Fibroblast of skin of left biceps (primary cell): Measurements from ENCODE around the gene FGF3.

Experiments used
- DNase-seq, 2 experiments: peaks; one replicate each; pipeline ENCODE4 v3.0.0-alpha.2; 2013; ENCODE audit warnings: low read depth in 2 of 2

The FGF3 gene

DNA sequence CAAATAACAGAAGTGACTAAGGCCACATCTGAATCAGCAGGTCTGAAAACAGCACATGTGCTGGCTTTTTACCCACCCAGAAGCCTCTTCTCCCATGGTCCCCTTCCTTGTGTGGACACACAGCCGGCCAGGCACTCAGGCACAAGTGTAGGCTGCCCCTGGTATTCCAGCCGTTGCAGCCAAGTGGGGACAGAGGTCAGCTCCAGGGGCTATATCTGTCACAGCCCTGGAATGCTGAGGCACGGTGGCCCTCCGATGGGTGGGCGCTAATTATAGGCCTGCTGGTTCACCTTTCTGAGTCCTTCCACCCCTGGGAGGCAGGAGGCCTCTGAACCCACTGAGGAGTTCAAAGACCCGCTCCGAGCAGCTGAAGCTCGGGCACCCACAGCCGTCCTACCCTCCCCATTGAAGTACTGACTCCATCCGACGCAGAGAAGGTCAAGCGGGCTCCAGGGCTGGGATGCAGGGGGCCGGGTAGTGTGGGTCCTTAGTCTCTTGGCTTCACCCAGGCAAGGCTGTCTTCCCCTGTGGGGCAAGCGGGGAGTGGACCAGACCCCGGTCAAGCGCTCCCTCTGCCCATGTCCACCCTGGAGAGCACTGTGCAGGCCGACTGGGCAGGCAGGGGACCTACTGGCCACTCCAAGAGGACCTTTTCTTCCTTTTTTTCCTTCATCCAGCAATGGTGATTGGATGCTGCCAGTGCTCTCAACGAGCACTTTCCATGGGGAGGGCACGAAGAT, 14.3 kb downstream of the FGF3 start:
- no peak for DNase-seq

DNA sequence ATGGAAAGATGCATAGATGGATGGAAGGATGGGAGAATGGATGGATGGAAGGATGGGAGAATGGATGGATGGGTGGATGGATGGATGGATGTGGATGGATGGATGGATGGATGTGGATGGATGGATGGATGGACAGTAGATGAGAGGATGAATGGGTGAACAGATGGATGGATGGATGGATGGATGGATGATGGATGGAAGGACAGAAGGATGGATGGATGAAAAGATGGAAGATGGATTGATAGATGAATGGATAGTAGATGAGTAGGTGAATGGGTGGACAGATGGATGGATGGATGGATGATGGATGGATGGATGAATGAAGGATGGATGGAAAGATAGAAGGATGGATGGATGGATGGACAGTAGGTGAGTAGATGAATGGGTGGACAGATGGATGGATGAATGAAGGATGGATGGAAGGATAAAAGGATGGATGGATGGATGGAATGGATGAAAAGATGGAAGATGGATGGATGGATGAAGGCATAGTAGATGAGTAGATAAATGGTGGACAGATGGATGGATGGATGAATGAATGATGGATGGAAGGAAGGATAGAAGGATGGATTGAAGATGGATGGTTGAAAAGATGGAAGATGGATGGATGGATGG, 15.5 kb downstream of the FGF3 start:
- DNase-seq, result no peak

DNA sequence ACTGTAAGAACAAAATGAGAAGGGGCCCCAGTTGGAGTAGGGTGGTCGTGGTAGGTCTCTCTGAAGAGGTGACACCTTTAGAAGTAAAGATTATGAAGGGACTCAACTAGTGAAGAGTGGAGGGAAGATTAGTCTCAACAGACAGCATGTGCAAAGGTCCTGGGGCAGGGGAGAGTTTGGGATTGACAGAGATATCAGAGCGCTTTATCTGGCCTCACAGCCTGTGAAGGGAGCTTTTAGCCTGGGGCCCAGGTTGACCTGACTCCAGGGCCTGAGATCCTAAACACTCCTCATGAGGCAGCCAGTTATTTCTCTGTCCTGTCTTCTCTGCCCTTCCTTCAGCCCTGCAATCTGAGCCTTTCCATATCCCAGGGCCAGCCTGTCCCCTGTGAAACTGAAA, 16.2 kb downstream of the FGF3 start:
- no peak for DNase-seq

DNA sequence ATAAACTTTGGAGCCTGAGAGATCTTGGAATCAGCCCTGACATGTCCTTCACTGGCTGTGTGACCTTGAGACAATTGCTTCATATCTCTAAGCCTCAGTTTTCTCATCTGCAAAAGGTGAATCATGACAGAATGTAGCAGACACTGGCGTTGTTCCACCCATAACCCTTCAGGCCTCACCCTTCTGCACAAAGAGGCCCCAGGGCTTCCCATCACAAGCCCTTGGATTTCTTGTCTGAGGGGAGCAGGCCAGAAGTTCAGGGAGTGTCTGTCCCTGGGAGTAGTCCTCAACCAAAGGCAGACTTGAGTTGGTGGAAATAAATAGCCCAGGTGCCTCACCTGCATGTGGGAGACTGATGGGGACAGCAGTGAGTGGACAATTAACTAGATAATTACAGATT, 16.6 kb downstream of the FGF3 start:
- no peak for DNase-seq

GRCh38 chr11:69801513-69802335, 17.5 kb downstream of the FGF3 start:
- no peak for DNase-seq

DNA sequence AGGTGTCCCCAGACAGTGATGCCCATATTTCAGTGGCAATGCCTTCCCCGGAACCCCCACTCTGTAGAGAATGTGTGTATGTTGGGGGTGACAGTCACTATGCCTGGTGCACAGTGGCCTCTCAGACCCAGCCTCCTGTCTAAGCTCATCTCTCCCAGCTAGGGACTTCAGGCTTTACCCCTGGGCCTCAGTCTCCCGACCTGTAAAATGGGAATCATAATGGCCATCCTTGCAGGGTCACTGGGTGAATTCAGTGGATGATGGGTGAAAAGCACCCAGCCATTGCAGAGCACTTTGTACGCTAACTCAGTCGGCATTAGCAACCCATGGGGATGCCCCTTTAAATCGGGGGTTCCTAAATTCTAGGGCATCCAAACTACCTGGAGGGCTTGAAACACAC, 18.9 kb downstream of the FGF3 start:
- no peak for DNase-seq

DNA sequence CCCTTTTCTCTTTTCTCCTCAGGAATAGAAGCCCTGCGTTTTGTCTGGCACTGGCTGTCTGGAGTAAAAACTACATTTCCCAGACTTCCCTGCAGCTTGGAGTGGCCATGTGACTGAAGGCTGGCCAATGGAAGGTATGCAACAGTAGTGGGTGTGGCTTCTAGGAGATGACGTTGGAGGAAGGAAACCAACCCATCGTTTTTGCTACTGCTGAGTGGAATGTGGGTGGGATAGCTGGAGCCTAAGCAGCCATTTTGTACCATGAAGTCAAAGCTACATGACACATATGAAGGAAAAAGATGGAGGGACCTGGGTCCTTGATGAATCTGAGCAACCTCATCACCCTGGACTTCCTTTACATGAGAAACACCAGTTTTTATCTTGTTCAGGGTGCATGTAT, 19.6 kb downstream of the FGF3 start:
- no peak for DNase-seq

- DNase-seq, result no peak
Observed at GRCh38 chr11:69799097-69799496, 20.1 kb downstream of the FGF3 start.

DNA sequence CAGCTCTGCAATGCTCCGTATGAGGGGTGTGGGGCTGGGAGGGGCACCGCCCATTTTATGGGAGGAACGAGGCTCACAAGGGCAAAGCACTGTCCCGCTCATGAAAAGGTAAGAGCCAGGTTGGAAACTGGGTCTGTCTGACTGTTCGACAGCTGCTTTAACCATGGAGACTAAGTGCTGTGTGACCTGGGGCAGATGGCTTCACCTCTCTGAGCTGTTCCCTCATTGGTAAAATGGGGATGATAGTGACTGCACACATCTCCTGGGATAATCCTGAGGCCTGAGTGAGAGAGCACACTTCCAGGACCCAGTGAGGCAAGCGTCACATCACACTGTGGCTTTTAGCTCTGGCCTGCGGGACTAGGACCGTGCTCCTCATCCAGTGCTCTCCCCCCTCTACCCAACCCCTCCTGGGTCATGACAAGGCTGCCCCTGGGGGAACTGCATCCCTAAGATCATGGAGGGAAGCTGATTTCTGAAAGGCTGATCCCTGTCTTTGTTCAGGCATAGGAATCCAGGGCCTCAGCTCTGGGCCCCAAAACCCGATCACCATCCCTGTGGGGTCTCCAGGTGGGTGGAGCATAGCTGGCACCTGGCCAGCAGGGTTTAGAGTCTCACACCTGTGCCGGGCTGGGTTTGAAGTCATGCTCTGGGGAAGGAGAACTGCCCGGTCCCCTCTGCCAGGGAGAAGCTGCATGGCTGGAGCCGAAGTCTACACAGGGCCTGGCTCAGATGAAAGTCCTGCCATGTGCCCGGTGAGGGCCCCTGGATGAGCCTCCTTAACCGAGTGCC, 21.3 kb downstream of the FGF3 start:
- DNase-seq, result no peak

DNA sequence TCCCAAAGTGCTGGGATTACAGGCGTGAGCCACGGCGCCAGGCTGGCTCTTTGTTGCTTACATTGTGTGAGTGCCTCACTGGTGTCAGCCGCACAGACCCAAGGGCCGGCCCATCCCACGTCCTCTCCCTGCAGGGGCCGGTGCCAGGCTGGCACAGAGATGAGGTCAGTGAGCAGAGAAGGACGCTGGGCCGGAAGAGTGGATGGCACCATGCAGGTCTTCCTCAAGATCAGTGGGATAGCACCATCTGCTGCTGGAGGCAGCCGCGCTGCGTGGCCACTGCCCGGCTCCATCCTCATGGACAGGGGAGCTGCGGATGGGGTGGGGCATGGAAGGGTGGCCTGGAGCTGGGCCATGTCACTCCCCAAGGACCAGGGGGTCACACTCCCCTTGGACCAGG, 22.1 kb downstream of the FGF3 start:
- no peak for DNase-seq

DNA sequence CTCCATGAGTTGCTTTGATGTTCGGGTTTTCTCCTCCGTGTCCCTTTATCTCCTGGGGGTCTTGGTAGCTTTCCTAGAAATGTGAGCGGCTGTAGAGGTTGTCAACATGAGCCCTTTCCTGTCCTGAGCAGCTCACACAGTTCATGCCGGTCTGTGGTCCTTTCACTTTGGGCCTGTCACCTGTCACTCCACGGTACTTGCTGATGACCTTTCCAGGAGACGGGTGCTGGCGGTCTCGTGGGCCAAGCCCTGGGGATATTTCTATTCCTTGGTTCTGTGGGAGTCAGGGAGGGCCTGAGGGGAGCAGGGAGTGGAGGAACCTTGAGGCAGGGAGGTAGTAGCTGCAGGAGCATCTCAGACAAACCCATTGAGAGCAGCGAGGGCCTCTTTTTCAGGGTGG, 23.2 kb downstream of the FGF3 start:
- no peak for DNase-seq

- peak; percentile 72 to 78 for DNase-seq
Observed at GRCh38 chr11:69791276-69792180, 27.7 kb downstream of the FGF3 start.

GRCh38 chr11:69788956-69789355, 30.3 kb downstream of the FGF3 start:
- no peak for DNase-seq

DNA sequence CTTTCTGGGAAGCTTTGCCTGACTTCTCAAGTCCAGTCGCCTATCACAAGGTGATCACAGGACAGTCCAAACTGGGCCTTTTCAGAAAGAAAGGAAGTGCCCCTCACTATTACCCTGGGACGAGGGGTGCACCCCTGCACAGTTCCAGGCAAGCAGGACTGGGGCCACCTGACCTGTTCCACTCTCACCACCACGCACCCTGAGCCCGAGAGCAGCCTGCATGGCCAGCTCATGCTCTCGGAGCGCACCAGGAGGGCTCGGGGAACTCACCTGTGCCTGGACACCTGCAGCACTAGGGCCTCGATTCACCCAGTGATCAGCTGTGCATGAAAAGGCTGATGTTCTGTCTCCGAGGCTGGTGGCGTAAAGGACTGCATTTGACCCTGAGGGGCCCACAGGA, 31.3 kb downstream of the FGF3 start:
- DNase-seq, result no peak

DNA sequence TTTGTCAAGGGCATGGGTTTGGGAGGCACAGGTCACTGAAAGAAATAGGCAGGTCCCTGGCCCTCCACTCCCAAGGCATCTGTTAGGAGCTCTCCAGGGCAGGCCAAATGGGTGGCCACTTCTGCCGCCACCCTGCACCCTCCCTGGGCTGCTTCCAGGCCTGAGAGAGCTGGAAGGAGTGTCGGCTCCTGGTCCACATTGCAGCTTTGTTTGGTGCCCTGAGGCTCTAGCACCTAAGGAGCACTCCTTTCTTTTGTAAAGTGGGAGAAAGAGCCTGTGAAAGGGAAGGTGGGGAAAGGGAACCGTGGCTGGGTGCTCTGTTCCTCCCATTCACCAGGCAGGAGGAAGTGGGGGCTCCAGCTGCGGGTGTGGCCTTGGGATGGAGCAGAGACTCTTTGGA, 31.8 kb downstream of the FGF3 start:
- DNase-seq, result no peak

DNA sequence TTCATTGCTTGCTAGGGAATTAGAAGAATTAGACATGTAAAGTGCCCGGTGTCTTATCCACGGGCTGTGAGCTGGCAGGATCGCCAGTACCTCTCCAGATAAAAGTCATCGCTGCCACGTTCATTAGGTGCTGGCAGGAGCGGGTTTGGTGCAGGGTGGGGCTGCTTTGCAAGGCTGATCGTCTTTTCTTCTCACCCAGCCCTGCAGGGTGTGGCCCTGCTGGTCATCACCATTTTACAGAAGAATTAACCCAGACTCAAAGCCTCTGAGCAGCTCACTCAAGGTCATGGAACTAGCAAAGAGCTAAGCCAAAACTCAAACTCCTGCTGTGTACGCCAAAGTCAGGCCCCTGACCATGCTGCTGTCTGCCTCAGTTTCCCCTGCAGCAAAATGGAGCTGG, 38.0 kb downstream of the FGF3 start:
- DNase-seq, result no peak

- DNase-seq, result no peak
Observed at GRCh38 chr11:69778373-69778772, 40.8 kb downstream of the FGF3 start.

DNA sequence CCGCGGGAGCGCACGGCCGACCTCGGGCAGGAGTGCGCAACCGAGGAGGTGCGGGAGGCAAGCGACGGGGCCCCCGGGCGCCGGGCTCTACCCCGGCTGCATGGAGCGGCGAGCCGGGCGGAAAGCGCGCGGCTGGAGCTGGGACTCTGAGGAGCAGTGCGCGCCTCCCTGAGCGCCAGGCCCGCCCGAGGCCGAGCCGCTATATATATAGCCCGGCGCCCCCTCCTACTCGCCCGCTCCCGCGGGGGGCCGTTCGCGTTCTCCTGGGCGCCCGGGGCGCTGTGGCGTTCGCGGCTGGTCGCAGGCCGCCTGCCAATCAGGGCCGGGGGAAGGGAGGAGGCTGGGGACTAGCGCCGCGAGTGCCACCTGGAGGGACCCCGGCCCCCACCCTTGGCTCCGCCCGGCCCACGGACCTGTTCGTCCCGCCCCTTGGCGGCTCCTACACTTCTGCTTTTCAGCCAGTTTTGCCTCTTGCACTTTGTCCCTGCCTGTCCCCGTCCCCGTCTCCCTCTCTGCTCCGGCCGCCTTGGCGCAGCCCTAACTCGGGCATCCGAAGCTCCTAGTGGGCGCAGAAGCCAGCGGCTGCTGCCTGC, 44.0 kb downstream of the FGF3 start, which contains the start of gene FGF4:
Gene FGF4, minus strand, starts transcription at position 179 of the 593 bp plus-strand sequence. CDS start 257 bp downstream, outside the sequence.
- DNase-seq, result no peak

- DNase-seq, result no peak
Observed at GRCh38 chr11:69774354-69775162, 44.7 kb downstream of the FGF3 start.
